NOMO-1 treated with DMSO at 0.1 percent for 48 hours (cell line): ENCODE results near the gene ARHGEF19.

Experiments
- DNase-seq: peaks from one replicate; lab custom pipeline; 2025; ENCODE audit not compliant: unreplicated experiment; lab: John Stamatoyannopoulos, UW

Gene ARHGEF19

GRCh38 chr1:16244650-16245285, 32.3 kb upstream of the ARHGEF19 start:
- DNase-seq, result no peak

GRCh38 chr1:16243936-16244649, 31.6 kb upstream of the ARHGEF19 start:
- DNase-seq, result peak; percentile 63

- no peak for DNase-seq
Measured at GRCh38 chr1:16243215-16243610, 30.8 kb upstream of the ARHGEF19 start.

- no peak for DNase-seq
Measured at GRCh38 chr1:16242556-16243214, 30.2 kb upstream of the ARHGEF19 start.

- DNase-seq, result no peak
Measured at GRCh38 chr1:16241221-16241708, 28.8 kb upstream of the ARHGEF19 start.

- no peak for DNase-seq
Measured at GRCh38 chr1:16239972-16240491, 27.6 kb upstream of the ARHGEF19 start.

GRCh38 chr1:16237343-16237830, 24.9 kb upstream of the ARHGEF19 start:
- DNase-seq, result no peak

GRCh38 chr1:16236511-16237342, 24.3 kb upstream of the ARHGEF19 start, which contains the start of gene CPLANE2:
TSS of gene CPLANE2 (minus strand) at chr1:16237183. CDS start at chr1:16236742, 441 bp downstream.
- peak; percentile 85 for DNase-seq

GRCh38 chr1:16235944-16236510, 23.6 kb upstream of the ARHGEF19 start:
- peak; percentile 21 for DNase-seq

- no peak for DNase-seq
Measured at GRCh38 chr1:16235347-16235746, 22.9 kb upstream of the ARHGEF19 start.

GRCh38 chr1:16233431-16233830, 21.0 kb upstream of the ARHGEF19 start:
- no peak for DNase-seq

- DNase-seq, result no peak
Measured at GRCh38 chr1:16232316-16232710, 19.9 kb upstream of the ARHGEF19 start.

GRCh38 chr1:16231331-16232315, 19.2 kb upstream of the ARHGEF19 start:
- no peak for DNase-seq

GRCh38 chr1:16230744-16231143, 18.3 kb upstream of the ARHGEF19 start:
- no peak for DNase-seq

GRCh38 chr1:16229976-16230740, 17.7 kb upstream of the ARHGEF19 start:
- DNase-seq, result no peak

GRCh38 chr1:16226490-16227179, 14.2 kb upstream of the ARHGEF19 start:
- peak; percentile 21 for DNase-seq

- no peak for DNase-seq
Measured at GRCh38 chr1:16226129-16226489, 13.7 kb upstream of the ARHGEF19 start.

GRCh38 chr1:16224472-16224871, 12.0 kb upstream of the ARHGEF19 start:
- peak; percentile 1 for DNase-seq
